ENCODE measurements around the gene NPAS3.

DNA sequence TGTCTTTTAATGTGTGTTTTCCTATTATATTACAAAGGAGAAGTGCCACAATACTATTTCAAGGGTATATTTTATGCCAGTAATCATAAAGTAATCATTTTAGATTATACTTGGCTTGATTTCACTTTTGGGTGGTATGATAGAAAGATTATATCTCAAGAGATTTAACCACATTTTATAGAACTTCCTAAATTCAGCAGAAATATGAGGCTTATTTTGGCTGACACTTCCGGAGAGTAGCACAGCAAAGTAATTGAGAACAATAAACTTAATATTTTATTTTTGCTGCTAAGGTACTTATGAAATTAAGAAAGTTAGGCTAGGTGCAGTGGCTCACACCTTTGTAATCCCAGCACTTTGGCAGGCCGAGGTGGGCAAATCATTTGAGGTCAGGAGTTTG, 319.1 kb downstream of the NPAS3 start:
- TF ChIP-seq, protein P1, sequence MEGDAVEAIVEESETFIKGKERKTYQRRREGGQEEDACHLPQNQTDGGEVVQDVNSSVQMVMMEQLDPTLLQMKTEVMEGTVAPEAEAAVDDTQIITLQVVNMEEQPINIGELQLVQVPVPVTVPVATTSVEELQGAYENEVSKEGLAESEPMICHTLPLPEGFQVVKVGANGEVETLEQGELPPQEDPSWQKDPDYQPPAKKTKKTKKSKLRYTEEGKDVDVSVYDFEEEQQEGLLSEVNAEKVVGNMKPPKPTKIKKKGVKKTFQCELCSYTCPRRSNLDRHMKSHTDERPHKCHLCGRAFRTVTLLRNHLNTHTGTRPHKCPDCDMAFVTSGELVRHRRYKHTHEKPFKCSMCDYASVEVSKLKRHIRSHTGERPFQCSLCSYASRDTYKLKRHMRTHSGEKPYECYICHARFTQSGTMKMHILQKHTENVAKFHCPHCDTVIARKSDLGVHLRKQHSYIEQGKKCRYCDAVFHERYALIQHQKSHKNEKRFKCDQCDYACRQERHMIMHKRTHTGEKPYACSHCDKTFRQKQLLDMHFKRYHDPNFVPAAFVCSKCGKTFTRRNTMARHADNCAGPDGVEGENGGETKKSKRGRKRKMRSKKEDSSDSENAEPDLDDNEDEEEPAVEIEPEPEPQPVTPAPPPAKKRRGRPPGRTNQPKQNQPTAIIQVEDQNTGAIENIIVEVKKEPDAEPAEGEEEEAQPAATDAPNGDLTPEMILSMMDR (conservative IDR thresholded peaks at IDR 0.05; ENCODE audit: low read depth, low read length) = no peak
- TF ChIP-seq EZH2 (IDR thresholded peaks at IDR 0.05; ENCODE audit: low read length, unreplicated experiment) (no peak), EZH2phosphoT487 (IDR thresholded peaks at IDR 0.05; ENCODE audit: borderline replicate concordance, low read length) (no peak)

All from PC-3 (cell line).